Pancreas (tissue), 10 donors: Measurements from ENCODE around the gene GPC6. TPM values are rescaled to one million over a fixed set of nuclear protein-coding genes. Genes with fewer than 3 reads are reported as not detected.
A peak's percentile ranks its signal among the peaks of the same experiment; 100 is the strongest.

Experiments used
- ATAC-seq, 4 donors: fragments of 200-7000 bp; cut with Tn5 transposase; one replicate each; pipeline versions ENCODE4 v1.8.0 to v1.9.1; 2020; ENCODE audit warnings: mild to moderate bottlenecking in 4 of 4, moderate library complexity in 4 of 4
- DNase-seq, 6 donors: peaks; one replicate each; pipeline ENCODE4 v3.0.0-alpha.2; 2020
- FAIRE-seq: peaks from 2 replicates; lab custom pipeline; 2012; peaks lifted over from hg19 to GRCh38; lab: Jason Lieb, UNC
- H3K27ac ChIP-seq, 4 donors: fragments of 200-600 bp; sonication (generic); 1 replicate in 3 of 4; 2 replicates in 1 of 4; pipeline versions ENCODE4 v1.5.0 to v1.8.0; 2020
- H3K27me3 ChIP-seq, 4 donors: fragments of 200-600 bp; one replicate each; pipeline ENCODE4 v1.8.0; 2021
- H3K36me3 ChIP-seq, 3 donors: fragments of 200-600 bp; sonication (generic) in 1 of 3; one replicate each; pipeline versions ENCODE4 v1.5.0 to v1.8.0; 2020 to 2021
- H3K4me1 ChIP-seq, 3 donors: fragments of 200-600 bp; one replicate each; pipeline ENCODE4 v1.8.0; 2021
- H3K4me3 ChIP-seq, 4 donors: fragments of 200-600 bp; sonication (generic) in 2 of 4; one replicate each; pipeline versions ENCODE4 v1.5.0 to v1.8.0; 2020 to 2021
- H3K9me3 ChIP-seq, 4 donors: fragments of 200-600 bp; one replicate each; pipeline ENCODE4 v1.8.0; 2021
- CTCF ChIP-seq, 4 donors: fragments of 200-600 bp; sonication (generic) in 3 of 4; IDR thresholded peaks; one replicate each; pipeline versions ENCODE4 v1.5.0 to v1.8.0; 2021; ENCODE audit warnings: antibody characterized with exemption in 4 of 4
- WGBS, 2 donors: extraction: QIAGEN DNeasy Blood & Tissue Kit; methylation state at CpG; one replicate each; pipeline ENCODE4 v1.1.7; 2013; 5-methylcytosine and 5-hydroxymethylcytosine counted together
- intact Hi-C, 3 donors: fragments of 100-400 bp; cut with DNase I; formaldehyde crosslinking; loops; one replicate each; pipeline versions ENCODE4 v1.11.1 to v1.14.2; 2022
- polyA plus RNA-seq, 2 donors: library from polyadenylated mRNA; stranded (reverse); fragments of 200-250 nt; gene quantifications; one replicate each; pipeline ENCODE4 v1.2.3, GENCODE V29; 2013
- total RNA-seq, 6 donors: library from RNA; stranded (reverse); fragmentation: NEBNext Ultra II Directional in 4 of 6; extraction: Animal tissue kit (Norgen Biotek cat#: 25700) in 4 of 6; gene quantifications; one replicate each; pipeline versions ENCODE4 v1.2.1 to v1.2.4, GENCODE V29; 2021 to 2023
- donor health status: healthy with polysubstance abuse.
- donor health status: DM: no; HTN: no; CAD: no; lungs with moderate emphysema.
- donor health status: DM: no; HTN: no; CAD: no.
- donor health status: control.
- donor health status: control.
- donor health status: Bipolar disorder and iron deficiency.
- donor health status: DM: yes; HTN: yes; CAD: no.
- donor health status: DM: no; HTN: no; CAD: no.
- donor health status: DM: no; HTN: no; CAD: no.
- donor health status: DM: yes; HTN: yes; CAD: no.

Gene GPC6
- total and polyA plus RNA-seq, 8 donors = 0.23 to 3.3 (median 1.2) TPM

- H3K27ac ChIP-seq = no peak overlapping the region
- H3K9me3 ChIP-seq = no peaks in the 10 kb centered on the region
- intact Hi-C loops = no loop called here
- TF ChIP-seq CTCF (IDR thresholded peaks at IDR 0.05) = no peak
- peaks cover 0 to 11% (median 0%) of the 10 kb centered on the region in 3 donors for H3K4me1 ChIP-seq
- 29 to 32% methylated on average over 10 of the region's 10 CpGs for WGBS, 2 donors
- no peak overlapping the region for H3K4me3 ChIP-seq
- DNase-seq (no peak), FAIRE-seq (no peak), ATAC-seq (peak in 3 of 4 donors; percentile 16 to 32 (median 19))
- no peaks in the 10 kb centered on the region for H3K36me3 ChIP-seq
- H3K27me3 ChIP-seq = no peaks in the 10 kb centered on the region
Observed at GRCh38 chr13:93767180-93767916, 540.7 kb downstream of the GPC6 start.

- peaks cover 0 to 11% (median 0%) of the 10 kb centered on the region in 3 donors for H3K4me1 ChIP-seq
- 31 to 40% methylated on average over 4 of the region's 4 CpGs for WGBS, 2 donors
- H3K36me3 ChIP-seq = no peaks in the 10 kb centered on the region
- H3K27me3 ChIP-seq = no peaks in the 10 kb centered on the region
- DNase-seq (no peak), FAIRE-seq (no peak), ATAC-seq (peak in 3 of 4 donors; percentile 66 to 79 (median 67))
- H3K9me3 ChIP-seq = no peaks in the 10 kb centered on the region
- TF ChIP-seq CTCF (IDR thresholded peaks at IDR 0.05) = no peak
- H3K27ac ChIP-seq = no peak overlapping the region
- intact Hi-C loops = no loop called here
- no peak overlapping the region for H3K4me3 ChIP-seq
Observed at GRCh38 chr13:93767917-93768409, 541.4 kb downstream of the GPC6 start.

- DNase-seq (no peak), FAIRE-seq (no peak), ATAC-seq (no peak)
- H3K4me3 ChIP-seq = no peak overlapping the region
- no peak for TF ChIP-seq CTCF (IDR thresholded peaks at IDR 0.05)
- H3K27ac ChIP-seq = no peak overlapping the region
- intact Hi-C loops = no loop called here
- H3K36me3 ChIP-seq = no peaks in the 10 kb centered on the region
- H3K4me1 ChIP-seq = peaks cover 0 to 11% (median 0%) of the 10 kb centered on the region in 3 donors
- H3K27me3 ChIP-seq = no peaks in the 10 kb centered on the region
- H3K9me3 ChIP-seq = no peaks in the 10 kb centered on the region
- WGBS, 2 donors = 69 to 77% methylated on average over 3 of the region's 3 CpGs
Observed at GRCh38 chr13:93769101-93769500, 542.5 kb downstream of the GPC6 start.

- 92 to 94% methylated on average over 1 of the region's 1 CpG for WGBS, 2 donors
- no peak overlapping the region for H3K27ac ChIP-seq
- H3K9me3 ChIP-seq = no peaks in the 10 kb centered on the region
- H3K4me3 ChIP-seq = no peak overlapping the region
- H3K36me3 ChIP-seq = no peaks in the 10 kb centered on the region
- ATAC-seq = no peak
- no peaks in the 10 kb centered on the region for H3K27me3 ChIP-seq
- FAIRE-seq = no peak
- no peak for DNase-seq
- intact Hi-C loops = no loop called here
- H3K4me1 ChIP-seq = peaks cover 0 to 11% (median 0%) of the 10 kb centered on the region in 3 donors
- no peak for TF ChIP-seq CTCF (IDR thresholded peaks at IDR 0.05)
Observed at GRCh38 chr13:93769607-93770006, 543.0 kb downstream of the GPC6 start.

- no peak for FAIRE-seq
- no peak for DNase-seq
- 90 to 94% methylated on average over 8 of the region's 8 CpGs for WGBS, 2 donors
- Histone ChIP-seq H3K36me3 (no peaks in the 10 kb centered on the region), H3K27ac (no peak overlapping the region), H3K9me3 (no peaks in the 10 kb centered on the region), H3K27me3 (no peaks in the 10 kb centered on the region), H3K4me3 (no peak overlapping the region), H3K4me1 (peaks cover 0 to 11% (median 0%) of the 10 kb centered on the region in 3 donors)
- no peak for TF ChIP-seq CTCF (IDR thresholded peaks at IDR 0.05)
- ATAC-seq = no peak
- intact Hi-C loops = no loop called here
Observed at GRCh38 chr13:93771227-93771626, 544.6 kb downstream of the GPC6 start.
